Measurements from ENCODE around the gene MEGF11. TPM values are rescaled to one million over a fixed set of nuclear protein-coding genes. Genes with fewer than 3 reads are reported as not detected.

The MEGF11 gene
- total RNA-seq, 4 donors from 2014 or later: 0.20 TPM; not detected in 3

GRCh38 chr15:65927545-65927944 lies 326.0 kb downstream of the MEGF11 start:
- intact Hi-C loops (cut with DNase I): no loop called here
- Histone ChIP-seq H3K9me3 (no peaks in the 10 kb centered on the region), H3K27me3 (no peaks in the 10 kb centered on the region), H3K4me3 (replicated peaks in 1 of 3) (no peak overlapping the region), H3K4me1 (no peaks in the 10 kb centered on the region), H3K27ac (no peak overlapping the region), H3K36me3 (no peaks in the 10 kb centered on the region)
- TF ChIP-seq CTCF (IDR thresholded peaks at IDR 0.05): no peak
- no peak for TF ChIP-seq POLR2A (IDR thresholded peaks at IDR 0.05)
- WGBS, 2 donors: 78 to 89% methylated on average over 2 of the region's 2 CpGs
- DNase-seq: no peak

- 95 to 100% methylated on average over 1 of the region's 1 CpG for WGBS, 2 donors
- Histone ChIP-seq H3K9me3 (no peaks in the 10 kb centered on the region), H3K4me1 (no peaks in the 10 kb centered on the region), H3K27me3 (no peaks in the 10 kb centered on the region), H3K36me3 (no peaks in the 10 kb centered on the region), H3K27ac (no peak overlapping the region), H3K4me3 (replicated peaks in 1 of 3) (no peak overlapping the region)
- intact Hi-C loops (cut with DNase I): no loop called here
- DNase-seq: no peak
- TF ChIP-seq CTCF (IDR thresholded peaks at IDR 0.05) (no peak), POLR2A (IDR thresholded peaks at IDR 0.05) (no peak)
Measured at GRCh38 chr15:65926899-65927298, 326.7 kb downstream of the MEGF11 start.

- 89 to 92% methylated on average over 1 of the region's 1 CpG for WGBS, 2 donors
- Histone ChIP-seq H3K36me3 (no peaks in the 10 kb centered on the region), H3K27me3 (no peaks in the 10 kb centered on the region), H3K4me1 (no peaks in the 10 kb centered on the region), H3K4me3 (replicated peaks in 1 of 3) (no peak overlapping the region), H3K9me3 (no peaks in the 10 kb centered on the region), H3K27ac (no peak overlapping the region)
- no peak for DNase-seq
- TF ChIP-seq CTCF (IDR thresholded peaks at IDR 0.05) (no peak), POLR2A (IDR thresholded peaks at IDR 0.05) (no peak)
- intact Hi-C loops (cut with DNase I): no loop called here
Measured at GRCh38 chr15:65926459-65926858, 327.1 kb downstream of the MEGF11 start.

- 93 to 94% methylated on average over 1 of the region's 1 CpG for WGBS, 2 donors
- intact Hi-C loops (cut with DNase I): no loop called here
Measured at GRCh38 chr15:65925338-65925737, 328.2 kb downstream of the MEGF11 start.

GRCh38 chr15:65924004-65924403 lies 329.5 kb downstream of the MEGF11 start:
- Histone ChIP-seq H3K27me3 (no peaks in the 10 kb centered on the region), H3K36me3 (no peaks in the 10 kb centered on the region), H3K27ac (no peak overlapping the region), H3K9me3 (no peaks in the 10 kb centered on the region), H3K4me3 (replicated peaks in 1 of 3) (no peak overlapping the region), H3K4me1 (no peaks in the 10 kb centered on the region)
- TF ChIP-seq POLR2A (IDR thresholded peaks at IDR 0.05) (no peak), CTCF (IDR thresholded peaks at IDR 0.05) (no peak)
- intact Hi-C loops (cut with DNase I): no loop called here
- 80 to 92% methylated on average over 2 to 3 of the region's 3 CpGs for WGBS, 2 donors
- DNase-seq: no peak

More at GRCh38 chr15:65925338-65925737, 328.2 kb downstream of the MEGF11 start:
- TF ChIP-seq POLR2A (IDR thresholded peaks at IDR 0.05): no peak
- no peak for TF ChIP-seq CTCF (IDR thresholded peaks at IDR 0.05)
- Histone ChIP-seq H3K27ac (no peak overlapping the region), H3K4me1 (no peaks in the 10 kb centered on the region), H3K9me3 (no peaks in the 10 kb centered on the region), H3K4me3 (replicated peaks in 1 of 3) (no peak overlapping the region), H3K36me3 (no peaks in the 10 kb centered on the region), H3K27me3 (no peaks in the 10 kb centered on the region)
- no peak for DNase-seq
